HTERT RPE-1 (cell line): Measurements from ENCODE around the gene FAM72D.
"Not testable (repeated sequence)": the region's sequence is repeated elsewhere in the genome, so short reads cannot be mapped to it uniquely, and the experiment has no call there.

Source experiments
- in situ Hi-C: fragments of 300-500 bp; cut with MboI; formaldehyde crosslinking; loops from 4 replicates; pipeline ENCODE4 v1.14.3; 2020; ENCODE audit warnings: low sequenced_read_pairs

FAM72D gene

DNA sequence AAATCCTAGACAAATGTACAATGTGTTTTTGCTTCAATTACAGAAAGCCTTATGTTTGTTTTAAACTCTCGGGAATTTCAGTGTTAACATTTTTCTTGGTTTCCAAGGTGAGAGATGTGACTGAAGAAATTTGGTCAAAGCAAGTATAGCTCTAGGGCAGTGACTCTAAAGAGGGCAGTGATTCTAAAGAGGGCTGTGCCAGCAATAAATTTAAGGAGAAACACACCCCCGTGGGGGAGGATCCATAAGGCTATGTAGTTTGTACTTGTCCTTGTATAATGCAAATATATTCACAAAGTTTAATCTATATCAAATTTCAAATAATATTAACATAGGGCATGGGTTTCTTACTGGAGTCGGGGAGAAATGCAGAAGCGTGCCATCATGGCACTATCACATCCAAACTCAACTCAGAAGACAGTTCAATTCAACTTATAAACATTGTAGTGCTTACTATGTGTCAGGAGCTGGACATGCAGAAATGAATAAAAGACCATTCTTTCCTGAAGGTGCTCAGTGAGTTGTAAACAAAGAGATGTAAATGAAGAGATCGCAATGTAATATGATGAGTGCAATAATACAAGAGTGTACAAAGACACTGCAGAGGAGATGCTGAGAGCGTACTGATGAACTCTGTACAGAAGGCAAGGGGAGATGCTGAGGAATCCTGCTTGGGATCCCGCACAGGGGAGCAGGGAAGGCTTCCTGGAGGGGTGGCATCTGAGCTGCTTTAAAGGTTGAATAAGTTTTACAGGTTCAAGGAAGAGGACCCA lies 13.1 kb upstream of the FAM72D start:
- in situ Hi-C loops: not testable (repeated sequence)

- in situ Hi-C loops: not testable (repeated sequence)
These were observed 2.1 kb upstream of the FAM72D start for GRCh38 chr1:145093517-145094149.

GRCh38 chr1:145094655-145095211 lies 1.0 kb upstream of the FAM72D start:
- in situ Hi-C loops: not testable (repeated sequence)

DNA sequence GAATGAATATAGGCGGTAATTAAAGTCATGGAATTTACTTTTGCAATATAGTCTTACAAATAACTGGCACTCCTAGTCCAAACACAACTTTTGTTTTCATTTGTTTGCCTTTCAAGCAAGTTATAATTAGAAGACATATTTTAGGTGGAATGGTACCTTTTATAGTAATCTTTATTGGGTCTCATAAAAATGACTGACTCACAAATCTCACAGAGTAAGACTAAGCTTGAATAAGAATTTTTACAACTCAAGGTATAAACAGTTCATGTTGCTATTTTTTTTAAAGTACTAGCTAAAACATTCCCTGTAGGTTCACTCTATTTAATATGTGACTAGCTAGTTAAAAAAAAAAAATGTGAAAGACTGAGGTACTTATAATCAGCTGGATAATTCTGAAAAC lies 6.0 kb downstream of the FAM72D start:
- in situ Hi-C loops: not testable (repeated sequence)

- in situ Hi-C loops: not testable (repeated sequence)
These were observed 7.5 kb downstream of the FAM72D start for GRCh38 chr1:145103294-145103693.

DNA sequence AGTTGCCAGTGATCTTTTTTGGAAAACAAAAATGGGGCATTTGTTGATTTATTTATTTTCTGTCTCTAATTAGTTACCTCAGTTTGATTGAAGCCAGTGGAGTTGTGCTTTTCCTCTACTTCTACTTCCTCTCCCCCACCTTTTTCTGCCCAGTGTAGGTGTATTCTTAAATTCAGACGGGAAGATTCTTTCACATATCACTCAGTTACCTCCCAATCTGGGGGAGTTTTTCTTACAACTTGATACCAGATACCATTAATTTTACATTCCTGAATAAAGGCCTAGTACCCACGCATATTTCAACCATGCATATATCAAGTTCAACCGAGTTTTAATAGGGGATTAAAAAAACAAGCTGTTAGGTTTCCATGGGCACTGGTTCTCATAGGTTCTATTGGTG lies 15.9 kb downstream of the FAM72D start:
- in situ Hi-C loops: not testable (repeated sequence)

GRCh38 chr1:145112703-145113102 lies 16.9 kb downstream of the FAM72D start:
- in situ Hi-C loops: not testable (repeated sequence)

DNA sequence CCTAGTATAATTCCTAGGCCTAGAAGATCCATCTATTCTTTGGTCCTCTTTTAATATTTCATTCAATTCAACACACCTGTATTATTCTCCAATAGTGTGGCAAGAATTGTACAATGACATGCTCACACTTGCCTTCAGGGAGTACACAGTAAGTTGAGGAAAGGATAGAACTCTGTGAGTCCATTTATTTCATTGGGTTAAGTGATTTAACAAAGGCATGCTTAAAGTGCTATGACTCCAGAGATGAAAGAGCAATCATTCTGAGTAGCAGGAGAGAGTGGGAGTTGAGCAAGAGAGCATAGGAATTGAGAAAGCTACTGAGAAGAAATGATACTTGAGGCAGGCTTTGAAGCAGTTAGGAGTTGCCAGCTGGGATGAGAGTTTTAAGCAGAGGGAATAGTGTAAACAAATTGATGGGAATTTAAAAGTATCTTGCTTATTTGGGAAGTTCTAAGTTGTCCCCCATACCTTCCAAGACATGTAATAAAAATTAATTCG lies 18.8 kb downstream of the FAM72D start:
- in situ Hi-C loops: not testable (repeated sequence)

DNA sequence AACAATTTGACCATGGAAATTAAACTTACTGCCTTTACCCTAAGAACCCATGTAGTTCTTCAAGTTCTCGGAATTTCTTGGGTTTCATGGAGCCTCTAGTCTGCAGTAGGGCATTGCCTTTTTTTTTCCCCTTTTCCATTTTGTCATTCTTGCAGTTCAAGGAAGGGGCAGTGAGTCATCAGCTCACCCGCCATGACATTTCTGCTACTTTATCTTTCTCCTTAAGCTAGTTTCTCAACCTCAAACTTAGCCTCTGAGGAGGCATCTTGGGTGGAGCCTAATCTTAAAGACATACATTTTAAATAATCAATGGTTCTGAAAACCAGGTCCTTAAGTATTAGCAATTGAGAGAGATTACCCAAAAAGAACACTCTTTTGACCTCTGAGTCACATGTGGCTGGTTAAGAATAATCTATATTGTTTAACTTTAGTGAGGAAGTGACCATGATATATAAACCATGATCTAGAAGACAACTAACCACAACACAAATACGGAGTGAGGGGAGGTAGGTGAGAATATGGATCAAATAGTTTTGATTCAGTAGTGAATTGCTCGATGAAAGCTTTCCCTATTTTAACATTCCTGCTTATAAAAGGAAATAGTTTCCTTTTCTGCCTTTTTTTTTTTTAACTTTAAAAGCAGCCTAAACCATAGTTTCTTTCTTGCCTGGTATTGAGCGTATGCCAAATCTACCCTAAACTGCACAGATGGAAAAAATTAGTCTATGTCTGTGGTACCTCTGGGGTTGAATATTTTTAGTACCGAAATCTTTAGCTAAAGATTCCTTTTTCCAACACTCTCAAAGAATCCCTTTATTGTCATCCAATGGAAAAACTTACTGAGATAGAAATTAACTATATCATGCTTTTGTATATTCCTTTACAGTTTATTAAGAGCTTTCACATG lies 20.1 kb downstream of the FAM72D start:
- in situ Hi-C loops: not testable (repeated sequence)

GRCh38 chr1:145119842-145120241 lies 24.1 kb downstream of the FAM72D start:
- in situ Hi-C loops: not testable (repeated sequence)

- in situ Hi-C loops: not testable (repeated sequence)
These were observed 26.7 kb downstream of the FAM72D start for GRCh38 chr1:145122344-145123061.

DNA sequence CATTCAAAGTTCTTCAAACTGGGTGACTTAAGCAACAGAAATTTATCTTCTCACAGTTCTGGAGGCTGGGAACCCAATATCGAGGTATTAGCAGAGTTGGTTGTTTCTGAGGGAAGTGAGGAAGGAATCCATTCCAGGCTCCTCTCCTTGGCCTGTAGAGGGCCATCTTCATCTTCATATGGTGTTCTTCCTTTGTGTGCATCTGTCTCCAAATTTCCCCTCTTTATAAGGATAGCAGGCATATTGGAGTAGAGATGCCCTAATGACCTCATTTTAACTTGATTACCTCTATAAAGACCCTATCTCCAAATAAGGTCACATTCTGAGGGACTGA lies 27.3 kb downstream of the FAM72D start:
- in situ Hi-C loops: not testable (repeated sequence)

DNA sequence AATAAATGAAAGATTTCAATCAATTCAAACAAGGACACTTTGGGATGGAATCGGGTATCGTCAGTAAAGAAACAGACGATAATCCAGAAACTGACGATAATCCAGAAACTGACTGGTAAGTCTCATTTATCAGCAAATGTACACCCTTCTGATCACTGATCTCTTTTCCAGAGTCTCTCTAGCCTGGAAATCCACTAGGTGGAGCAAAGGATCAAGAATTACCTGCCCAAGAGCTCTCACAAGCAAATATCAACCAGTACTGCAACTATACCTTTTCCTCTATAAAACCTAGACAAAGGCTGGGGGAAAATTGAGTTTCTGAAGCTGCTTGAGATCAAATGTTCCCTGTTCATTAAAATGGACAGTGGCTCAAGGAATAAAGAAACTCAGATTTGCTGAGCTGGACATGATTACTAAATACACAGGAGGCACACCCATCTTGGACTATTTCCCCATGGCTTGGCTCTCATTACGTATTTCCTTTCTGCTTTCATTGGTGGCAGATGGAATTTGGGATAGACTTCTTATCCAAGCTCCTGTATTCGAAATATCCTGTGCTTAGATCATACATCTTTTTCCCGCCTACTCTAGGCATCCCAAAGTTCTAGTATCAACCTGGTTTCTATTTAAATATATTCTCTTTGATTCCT lies 28.3 kb downstream of the FAM72D start:
- in situ Hi-C loops: not testable (repeated sequence)

- in situ Hi-C loops: not testable (repeated sequence)
These were observed 29.3 kb downstream of the FAM72D start for GRCh38 chr1:145125112-145125511.

DNA sequence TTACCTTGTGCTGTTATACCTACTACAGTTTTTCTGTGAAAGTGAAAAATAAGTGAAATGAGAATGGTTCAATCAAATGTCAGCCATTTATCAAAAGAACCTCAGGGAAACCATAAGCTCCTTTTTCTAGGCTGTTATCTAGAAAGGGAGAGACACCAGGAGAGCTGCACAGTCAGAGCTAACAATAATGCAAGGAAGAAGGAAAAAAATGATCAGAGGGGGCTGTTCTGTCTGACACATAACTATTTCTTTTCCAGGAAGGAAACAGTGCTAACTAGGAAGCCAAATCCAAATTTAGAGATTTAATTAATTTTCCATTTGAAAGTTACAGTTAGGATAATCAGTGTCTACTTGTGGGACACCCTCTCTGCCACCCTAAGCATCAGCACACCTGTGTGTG lies 31.4 kb downstream of the FAM72D start:
- in situ Hi-C loops: not testable (repeated sequence)

- in situ Hi-C loops: not testable (repeated sequence)
These were observed 33.1 kb downstream of the FAM72D start for GRCh38 chr1:145128697-145129469.

- in situ Hi-C loops: not testable (repeated sequence)
These were observed 38.7 kb downstream of the FAM72D start for GRCh38 chr1:145134476-145134875.

DNA sequence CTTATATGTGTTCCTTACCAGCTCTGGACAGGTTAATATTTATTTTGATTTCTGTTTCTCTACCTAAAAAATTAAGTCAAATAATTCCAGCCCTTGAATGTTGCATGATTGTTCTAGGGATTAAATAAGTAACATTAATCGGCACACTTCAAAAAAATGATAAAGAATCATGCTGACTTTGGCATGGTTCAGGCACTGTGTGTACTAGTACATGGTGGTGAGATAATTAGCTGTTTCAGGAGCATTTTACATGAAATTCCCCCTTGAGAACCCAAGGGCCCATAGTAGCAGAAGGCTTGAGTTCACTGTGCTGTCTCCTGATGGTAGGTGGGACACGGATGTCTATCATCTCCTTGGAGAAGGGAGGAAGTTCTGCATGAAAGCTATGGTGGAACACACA lies 44.8 kb downstream of the FAM72D start:
- in situ Hi-C loops: not testable (repeated sequence)

- in situ Hi-C loops: not testable (repeated sequence)
These were observed 48.6 kb downstream of the FAM72D start for GRCh38 chr1:145144264-145144913.
